HG02610 (cell line): ENCODE measurements around the gene HS3ST4.

ENCODE experiments used
- ATAC-seq: cut with Tn5 transposase; IDR thresholded peaks from one replicate; pipeline ENCODE4 v1.9.1; 2021; ENCODE audit warnings: mild to moderate bottlenecking, moderate library complexity; ENCODE audit not compliant: unreplicated experiment

The HS3ST4 gene

GRCh38 chr16:25877103-25877502, 185.3 kb downstream of the HS3ST4 start:
- no peak for ATAC-seq

GRCh38 chr16:25886598-25886997, 194.8 kb downstream of the HS3ST4 start:
- no peak for ATAC-seq

- ATAC-seq: no peak
Observed at GRCh38 chr16:25888868-25889267, 197.1 kb downstream of the HS3ST4 start.

GRCh38 chr16:25893332-25893731, 201.6 kb downstream of the HS3ST4 start:
- no peak for ATAC-seq

- no peak for ATAC-seq
Observed at GRCh38 chr16:25894093-25894492, 202.3 kb downstream of the HS3ST4 start.

GRCh38 chr16:25895380-25895779, 203.6 kb downstream of the HS3ST4 start:
- no peak for ATAC-seq

- ATAC-seq: no peak
Observed at GRCh38 chr16:25896411-25896810, 204.7 kb downstream of the HS3ST4 start.

- no peak for ATAC-seq
Observed at GRCh38 chr16:25897702-25898101, 205.9 kb downstream of the HS3ST4 start.

GRCh38 chr16:25905810-25906209, 214.1 kb downstream of the HS3ST4 start:
- ATAC-seq: no peak

- no peak for ATAC-seq
Observed at GRCh38 chr16:25910971-25911370, 219.2 kb downstream of the HS3ST4 start.

- ATAC-seq: no peak
Observed at GRCh38 chr16:25912321-25912720, 220.6 kb downstream of the HS3ST4 start.

- ATAC-seq: no peak
Observed at GRCh38 chr16:25914357-25914962, 222.7 kb downstream of the HS3ST4 start.

- no peak for ATAC-seq
Observed at GRCh38 chr16:25916037-25916436, 224.3 kb downstream of the HS3ST4 start.

- no peak for ATAC-seq
Observed at GRCh38 chr16:25922438-25922837, 230.7 kb downstream of the HS3ST4 start.

- no peak for ATAC-seq
Observed at GRCh38 chr16:25925421-25925820, 233.7 kb downstream of the HS3ST4 start.

GRCh38 chr16:25931473-25932035, 239.8 kb downstream of the HS3ST4 start:
- no peak for ATAC-seq

- ATAC-seq: no peak
Observed at GRCh38 chr16:25941800-25942499, 250.2 kb downstream of the HS3ST4 start.

- no peak for ATAC-seq
Observed at GRCh38 chr16:25950586-25951281, 259.0 kb downstream of the HS3ST4 start.

GRCh38 chr16:25951999-25952398, 260.2 kb downstream of the HS3ST4 start:
- ATAC-seq: no peak

GRCh38 chr16:25952983-25953382, 261.2 kb downstream of the HS3ST4 start:
- no peak for ATAC-seq

- no peak for ATAC-seq
Observed at GRCh38 chr16:25957707-25958106, 265.9 kb downstream of the HS3ST4 start.

GRCh38 chr16:25959221-25959620, 267.5 kb downstream of the HS3ST4 start:
- no peak for ATAC-seq
